Measurements from ENCODE around the gene PFKP.
A peak's percentile ranks its signal among the peaks of the same experiment; 100 is the strongest.

PFKP gene

DNA sequence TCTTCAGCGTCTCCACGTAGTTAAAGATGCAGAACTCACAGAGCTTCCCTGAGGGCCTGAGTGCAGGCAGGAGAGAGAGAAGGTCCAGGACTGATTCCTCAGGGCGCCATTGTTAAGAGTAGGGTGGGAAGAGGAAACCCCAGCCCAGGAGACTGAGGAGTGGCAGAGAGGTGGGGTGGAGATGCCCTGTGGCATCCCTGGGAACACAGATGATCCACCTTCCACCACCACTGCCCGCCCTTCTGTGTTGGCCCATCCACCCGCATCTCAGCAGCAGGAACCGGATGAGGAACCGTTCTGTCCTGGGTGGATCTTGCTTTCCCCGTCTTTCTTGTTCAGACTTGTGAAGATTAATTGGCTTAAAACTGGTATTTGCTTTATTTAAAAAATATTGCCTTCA lies 48.3 kb downstream of the PFKP start:
- DNase-seq (ENCODE audit: low spot score): no peak

DNA sequence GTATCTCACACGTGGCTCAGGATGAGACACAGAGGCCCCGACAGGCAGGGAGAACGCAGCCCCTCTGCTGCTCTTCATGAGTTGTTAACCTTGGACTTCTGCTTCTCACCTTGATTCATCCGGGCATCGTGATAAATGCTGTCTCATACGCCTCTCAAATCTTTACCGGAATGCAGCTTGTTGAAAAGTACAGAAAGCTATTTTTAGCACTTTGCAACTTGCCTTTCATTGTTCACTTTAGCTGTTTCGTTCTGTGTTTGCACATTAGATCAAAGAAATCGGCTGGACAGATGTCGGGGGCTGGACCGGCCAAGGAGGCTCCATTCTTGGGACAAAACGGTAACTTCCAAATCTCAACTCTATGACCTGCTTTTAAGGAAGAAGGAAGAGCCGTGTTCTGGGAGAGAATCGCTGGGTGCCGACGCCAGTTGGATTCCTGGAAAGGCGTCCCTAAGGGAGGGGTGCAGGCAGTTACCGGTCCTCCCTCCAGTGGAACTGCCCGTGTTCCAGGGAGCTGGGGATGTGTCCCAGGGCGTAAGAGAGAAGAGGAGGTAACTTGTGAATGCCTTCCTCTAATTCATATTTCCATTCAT lies 49.3 kb downstream of the PFKP start:
- no peak for DNase-seq (ENCODE audit: low spot score)

DNA sequence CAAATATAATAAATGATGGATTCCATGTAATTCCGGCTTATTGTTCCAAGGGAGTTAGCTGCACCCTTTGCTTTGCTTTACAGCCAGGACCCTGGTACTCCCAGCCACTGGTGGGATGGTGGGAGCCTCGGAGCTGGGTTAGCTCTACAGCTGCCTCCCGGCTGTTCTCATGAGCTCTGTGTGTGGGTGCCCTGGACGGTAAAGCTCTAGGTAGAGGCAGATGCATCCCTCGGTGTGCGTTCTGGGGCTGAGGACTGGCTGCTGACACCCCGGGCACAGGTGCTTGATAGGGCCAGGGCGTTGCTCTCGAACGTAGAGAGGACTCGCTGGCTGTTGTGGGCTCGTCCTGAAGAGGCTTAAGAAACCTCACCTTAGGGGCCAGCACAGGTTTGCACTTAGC lies 50.1 kb downstream of the PFKP start:
- DNase-seq (ENCODE audit: low spot score): no peak

DNA sequence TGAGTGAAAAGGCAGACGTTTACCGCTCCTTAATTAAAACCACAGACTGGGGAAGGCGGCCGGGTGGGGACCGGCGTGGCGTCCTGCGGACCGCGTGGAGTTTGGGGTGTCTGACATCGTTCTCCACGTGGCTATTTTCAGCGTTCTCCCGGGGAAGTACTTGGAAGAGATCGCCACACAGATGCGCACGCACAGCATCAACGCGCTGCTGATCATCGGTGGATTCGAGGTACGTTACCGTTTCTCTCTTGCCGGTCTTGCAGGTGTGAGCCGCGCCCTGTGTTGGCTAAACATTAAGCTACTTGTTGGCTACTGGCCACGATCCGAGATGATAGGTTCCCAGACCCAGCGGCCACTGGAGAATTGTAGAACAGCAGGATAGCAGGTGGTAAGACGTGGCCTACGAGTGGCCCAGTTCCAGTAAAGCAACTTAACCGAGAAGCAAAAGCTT lies 51.3 kb downstream of the PFKP start:
- no peak for DNase-seq (ENCODE audit: low spot score)

DNA sequence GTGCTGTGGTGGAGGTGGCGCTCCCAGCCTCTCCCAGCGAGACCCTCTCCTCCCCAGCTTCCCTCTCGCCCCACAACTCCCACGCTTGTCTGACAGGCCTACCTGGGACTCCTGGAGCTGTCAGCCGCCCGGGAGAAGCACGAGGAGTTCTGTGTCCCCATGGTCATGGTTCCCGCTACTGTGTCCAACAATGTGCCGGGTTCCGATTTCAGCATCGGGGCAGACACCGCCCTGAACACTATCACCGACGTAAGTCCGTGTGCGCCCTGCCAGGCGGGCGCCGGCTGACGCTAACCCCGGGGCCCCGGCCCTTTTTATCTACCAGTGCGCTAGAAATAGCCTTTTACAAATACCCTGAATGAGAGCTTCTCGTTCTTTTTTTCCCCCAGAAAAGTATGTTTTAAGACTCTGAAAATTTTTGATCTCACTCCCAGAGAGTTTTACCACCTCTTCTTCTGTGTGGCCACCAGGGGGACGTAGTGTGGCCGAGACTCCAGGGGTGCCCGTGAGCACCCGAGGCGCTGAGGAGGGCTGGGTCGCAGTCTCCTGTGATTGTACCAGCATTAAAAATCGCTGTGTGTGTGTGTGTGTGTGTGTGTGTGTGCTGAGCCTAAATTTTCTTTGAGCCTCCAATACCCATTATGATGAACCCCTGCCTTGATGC lies 52.6 kb downstream of the PFKP start:
- no peak for DNase-seq (ENCODE audit: low spot score)

DNA sequence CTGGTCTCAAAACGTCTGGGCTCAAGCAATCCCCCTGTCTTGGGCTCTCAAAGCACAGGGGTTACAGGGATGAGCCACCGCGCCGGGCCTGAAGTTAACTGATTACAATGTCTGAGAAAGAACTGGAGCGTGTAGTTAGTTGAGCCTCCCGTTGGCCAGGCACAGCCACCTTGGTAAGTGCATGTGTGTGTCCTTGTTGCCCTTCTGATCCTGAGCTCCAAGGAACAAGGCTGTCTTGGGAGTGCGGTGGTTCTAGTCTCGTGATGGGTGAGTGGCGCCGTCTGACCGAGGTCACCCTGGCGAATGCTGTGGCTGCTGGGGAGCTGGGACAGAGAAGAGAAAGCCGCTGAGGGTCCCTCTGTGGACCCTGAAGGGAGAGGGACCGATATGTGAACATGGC lies 54.7 kb downstream of the PFKP start:
- no peak for DNase-seq (ENCODE audit: low spot score)

DNA sequence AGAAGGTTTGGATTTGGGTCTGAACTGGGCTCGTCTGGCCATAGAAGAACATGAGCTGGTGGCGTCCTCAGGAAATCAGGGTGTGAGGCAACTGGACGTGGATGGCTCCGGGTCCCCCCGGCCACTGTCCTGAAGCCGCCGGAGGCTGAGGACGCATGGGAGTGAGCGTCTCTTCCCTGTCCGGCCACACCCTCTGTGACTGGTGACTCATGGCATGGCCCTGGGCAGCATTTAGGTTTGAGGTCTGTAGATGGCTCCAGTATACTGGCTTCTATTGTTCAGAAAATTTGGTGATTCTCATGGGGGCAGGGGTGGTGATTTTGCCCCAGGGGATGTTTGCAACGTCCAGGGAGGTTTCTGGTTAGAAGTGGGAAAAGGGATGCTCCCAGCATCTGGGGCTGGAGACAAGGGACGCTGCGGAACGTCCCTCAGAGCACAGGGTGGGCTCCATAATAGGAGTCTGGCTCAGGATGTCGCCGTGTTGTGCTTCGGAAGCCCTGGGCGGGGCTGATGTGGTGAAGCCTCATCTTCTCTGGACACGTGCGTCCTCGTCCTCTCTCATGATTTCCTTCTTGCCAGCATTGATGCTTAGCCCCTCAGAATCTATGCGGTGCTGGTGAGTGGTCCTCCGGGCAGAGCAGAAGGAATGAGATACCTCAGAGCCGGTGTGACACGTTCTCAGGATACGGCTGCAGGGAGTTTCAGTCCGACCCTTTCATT lies 55.3 kb downstream of the PFKP start:
- no peak for DNase-seq (ENCODE audit: low spot score)

DNA sequence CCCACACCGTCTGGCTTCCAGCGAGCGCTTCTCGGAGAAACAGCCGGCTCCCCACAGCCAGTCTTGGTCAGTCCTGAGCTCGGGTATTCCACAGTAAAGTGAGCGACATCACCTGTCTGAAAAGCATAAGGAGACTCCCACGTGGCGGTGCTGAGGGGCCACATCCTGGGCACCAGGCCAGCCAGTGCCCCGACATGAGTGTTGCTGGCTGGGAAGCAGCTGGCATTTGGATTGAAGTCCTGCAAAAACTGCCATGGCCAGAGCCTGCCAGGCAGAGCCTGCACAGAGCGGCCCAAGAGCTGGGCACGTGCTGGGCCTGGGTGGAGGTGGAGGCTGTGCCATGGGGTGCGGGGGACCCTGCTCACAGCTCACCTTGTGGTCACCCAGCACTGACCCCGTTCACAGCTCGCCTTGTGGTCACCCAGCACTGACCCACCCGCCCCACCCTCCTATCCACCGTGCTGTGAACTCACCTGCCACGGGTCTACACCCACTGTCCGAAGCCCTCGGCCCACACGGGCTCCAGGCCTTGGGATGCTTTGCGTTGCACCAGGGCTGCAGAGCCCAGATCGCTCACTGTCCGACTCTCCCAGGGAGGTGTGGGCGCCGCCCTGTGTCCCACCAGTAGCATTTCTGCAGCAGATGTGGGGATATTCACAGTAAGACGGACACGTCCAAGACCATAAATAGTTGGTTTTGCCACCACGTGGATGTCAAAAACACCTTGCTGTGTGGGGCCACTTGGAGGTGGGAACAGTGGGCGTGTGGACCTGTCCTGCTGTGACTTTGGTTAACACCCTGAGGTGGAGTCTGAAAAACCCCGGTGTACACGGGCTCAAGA lies 56.4 kb downstream of the PFKP start:
- no peak for DNase-seq (ENCODE audit: low spot score)

DNA sequence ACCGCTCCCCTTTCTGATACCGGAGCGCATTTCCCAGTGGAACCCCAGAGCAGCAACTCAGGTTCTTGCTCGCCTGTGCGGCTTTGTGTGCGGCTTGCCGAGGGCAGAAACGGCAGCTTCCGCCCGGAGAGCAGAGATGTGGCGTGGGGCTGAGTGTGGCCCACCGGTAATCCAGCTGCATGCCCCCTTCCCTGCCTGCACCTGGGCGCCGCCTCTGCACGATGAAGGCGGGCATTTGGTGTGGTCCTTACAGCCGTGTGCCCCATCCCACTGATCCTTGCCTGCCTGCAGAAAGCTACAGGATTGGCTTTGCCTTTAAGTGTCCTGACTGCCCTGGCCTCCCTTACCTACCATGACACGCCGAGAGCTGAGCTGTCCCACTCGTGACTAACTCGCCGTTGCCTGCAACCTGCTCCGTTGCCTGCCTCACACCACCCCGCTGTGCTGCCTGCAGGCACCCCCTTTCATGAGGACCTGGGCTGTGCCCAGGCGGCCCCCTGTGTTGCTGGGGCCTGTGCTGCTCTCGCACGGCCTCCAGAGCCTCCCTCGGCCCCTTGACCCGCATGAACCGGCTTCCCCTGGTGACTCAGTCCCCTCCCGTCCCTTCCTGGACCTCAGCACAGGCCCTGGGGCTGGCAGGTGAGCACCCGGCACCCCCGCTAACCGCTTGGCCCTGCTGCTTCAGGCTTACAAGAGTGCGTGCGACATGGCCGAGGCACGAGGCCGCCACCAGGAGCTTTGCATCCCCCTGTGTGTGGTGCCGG lies 57.2 kb downstream of the PFKP start:
- DNase-seq (ENCODE audit: low spot score): no peak

DNA sequence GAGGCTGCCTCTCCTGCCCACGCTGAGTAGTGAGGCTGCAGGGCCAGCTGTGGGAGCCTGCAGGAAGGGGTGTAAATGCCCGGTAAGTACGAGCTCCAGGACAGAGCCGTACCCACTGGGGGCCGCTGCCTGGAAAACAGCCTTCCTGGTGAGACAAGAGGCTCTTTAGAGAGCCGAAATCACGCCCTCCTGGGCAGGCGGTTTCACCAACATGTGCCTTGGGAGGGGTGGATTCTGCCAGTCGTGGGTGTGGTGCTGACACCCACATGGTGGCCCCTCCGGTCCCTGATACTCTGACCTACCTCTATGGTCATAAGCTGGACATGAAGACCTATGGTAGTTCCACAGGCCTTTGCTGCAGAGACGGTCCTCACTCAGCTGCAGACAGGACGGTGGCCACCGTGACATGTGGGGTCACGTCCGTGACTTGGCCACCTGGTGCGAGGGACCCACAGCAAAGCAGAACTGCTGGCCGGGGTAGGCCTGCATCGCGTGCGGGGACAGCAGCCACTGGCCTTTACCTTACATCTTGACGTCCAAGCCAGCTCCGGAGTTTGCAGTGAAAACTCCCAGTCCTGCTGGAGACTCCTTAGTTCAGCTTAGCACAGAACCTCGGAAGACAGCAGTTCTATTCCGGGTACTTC lies 58.3 kb downstream of the PFKP start:
- DNase-seq (ENCODE audit: low spot score): no peak

DNA sequence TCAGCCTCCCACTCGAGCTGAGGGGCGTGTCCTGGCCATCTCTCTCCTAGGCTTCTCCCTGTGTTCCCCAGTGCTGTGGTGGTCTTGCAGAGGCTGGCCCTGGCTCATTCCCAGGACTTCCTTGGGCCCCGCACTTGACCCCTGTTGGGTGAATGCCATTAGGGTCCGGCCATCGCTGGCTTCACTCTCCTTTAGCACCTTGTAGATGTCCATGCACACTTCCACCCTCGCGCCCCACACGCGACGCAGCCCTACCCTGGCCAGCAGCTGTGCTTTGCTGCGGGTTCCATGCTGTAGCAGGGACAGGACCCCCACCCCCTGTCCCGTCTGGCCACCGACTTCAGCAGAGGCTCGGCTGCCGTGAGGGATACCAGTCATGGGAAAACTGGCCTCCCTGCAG lies 58.9 kb downstream of the PFKP start:
- no peak for DNase-seq (ENCODE audit: low spot score)

DNA sequence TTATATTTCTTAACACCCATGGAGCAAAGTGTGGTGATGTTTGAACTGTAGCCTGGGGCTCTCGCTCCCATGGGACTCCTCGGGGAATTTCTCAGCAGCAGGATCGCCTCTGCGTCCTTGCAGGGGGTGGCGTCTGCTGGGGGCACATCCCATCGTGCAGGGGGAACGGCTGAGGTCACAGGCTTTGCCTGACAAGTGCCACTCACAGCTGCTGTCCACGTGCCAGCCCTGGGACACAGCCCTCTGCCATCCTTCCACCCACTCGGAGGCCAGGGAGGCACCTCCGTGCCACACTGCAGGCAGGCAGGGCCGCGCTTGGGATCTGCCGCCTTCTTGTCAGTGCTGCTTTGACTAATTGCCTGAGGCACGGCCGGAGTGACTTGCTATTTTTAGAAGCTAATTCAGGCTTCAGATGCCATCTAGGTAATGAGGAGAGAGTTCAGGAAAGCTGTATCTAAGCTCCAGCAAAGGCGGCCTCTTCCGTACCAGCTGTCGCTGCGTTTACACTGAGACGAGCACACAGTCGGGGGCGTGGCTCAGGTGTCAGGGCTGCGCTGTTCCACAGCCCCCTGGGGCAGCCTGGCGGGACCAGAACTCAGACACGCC lies 59.5 kb downstream of the PFKP start:
- peak; percentile 86 for DNase-seq (ENCODE audit: low spot score)

DNA sequence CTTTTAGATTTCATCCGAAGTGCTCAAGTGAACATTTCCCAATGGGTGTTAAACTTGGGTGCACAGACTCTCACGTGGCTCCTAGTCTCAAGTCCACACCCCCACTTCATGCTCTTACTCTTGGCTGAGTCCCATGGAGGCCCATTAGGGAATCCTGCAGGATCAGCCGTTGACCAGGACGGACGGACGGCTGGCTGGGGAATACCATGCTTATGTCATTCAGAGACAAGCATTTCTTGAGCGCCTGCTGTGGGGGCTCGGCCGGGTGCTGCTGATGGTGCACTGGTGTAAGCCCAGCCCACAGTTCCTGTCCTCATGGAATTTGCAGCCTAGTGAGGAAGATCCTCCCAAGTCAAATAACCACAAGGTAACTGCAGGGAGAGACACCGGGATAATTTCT lies 60.6 kb downstream of the PFKP start:
- no peak for DNase-seq (ENCODE audit: low spot score)

DNA sequence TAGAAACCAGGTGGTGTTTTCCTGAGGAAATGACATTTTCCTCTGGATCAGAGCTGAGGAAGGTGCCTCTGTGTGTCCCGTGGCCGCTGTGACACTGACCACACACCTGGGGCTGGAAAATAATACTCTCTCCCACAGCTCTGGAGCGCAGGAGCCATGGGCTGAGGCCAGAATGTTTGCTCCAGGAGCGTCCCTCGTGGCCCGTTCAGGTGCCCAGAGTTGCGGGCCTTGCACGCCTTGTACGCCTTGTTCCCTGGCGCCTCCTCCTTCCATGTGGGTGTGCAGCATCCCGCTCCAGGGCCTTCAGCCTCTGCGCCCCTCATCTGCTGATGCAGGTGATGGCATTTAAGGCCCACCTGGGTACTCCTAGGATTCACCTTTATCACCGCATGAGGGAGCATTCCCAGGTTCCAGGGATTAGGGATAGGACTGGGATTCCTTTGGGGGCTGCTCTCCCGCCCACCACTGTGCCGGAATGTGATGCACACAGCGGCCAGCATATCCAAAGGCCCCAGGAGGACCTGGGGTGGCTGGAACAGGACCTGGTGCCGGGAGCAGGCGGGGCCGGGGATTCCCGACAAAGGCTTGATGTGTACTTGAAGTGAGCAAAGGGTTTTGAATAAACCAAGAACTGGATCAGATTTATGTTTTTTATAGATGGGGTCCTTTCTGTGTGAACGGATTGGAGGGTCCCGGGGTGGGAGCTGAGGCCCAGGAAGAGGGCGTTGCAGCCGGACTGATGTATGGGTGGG lies 61.2 kb downstream of the PFKP start:
- DNase-seq (ENCODE audit: low spot score): no peak

DNA sequence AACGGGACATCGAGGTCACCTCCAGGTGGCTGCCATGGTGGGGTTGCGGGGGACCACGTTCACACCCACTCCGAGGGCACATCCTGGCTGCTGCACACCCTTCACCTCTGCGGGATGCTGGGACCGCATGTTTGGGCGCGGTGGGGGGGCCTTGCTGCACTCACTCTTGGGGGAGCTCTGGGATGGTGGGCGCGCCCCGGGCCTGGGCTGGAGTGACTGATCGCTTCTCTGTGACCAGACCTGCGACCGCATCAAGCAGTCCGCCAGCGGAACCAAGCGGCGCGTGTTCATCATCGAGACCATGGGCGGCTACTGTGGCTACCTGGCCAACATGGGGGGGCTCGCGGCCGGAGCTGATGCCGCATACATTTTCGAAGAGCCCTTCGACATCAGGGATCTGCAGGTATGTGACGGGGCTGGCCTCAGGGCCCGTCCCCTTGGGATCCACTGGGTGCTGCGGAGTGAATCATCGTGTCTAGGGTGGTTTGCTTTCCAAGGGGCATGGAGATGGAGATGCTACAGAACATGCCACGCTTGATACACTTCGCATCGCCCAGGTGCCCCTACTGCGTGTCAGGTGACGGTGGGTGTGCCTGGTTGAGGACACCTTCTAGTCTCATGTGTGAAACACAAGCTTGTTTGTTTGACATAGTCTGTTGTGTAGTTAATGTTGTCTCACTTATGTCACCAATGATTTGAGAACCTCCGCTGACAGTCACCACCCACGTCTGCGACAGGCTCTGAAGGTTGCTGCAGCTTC lies 62.4 kb downstream of the PFKP start:
- no peak for DNase-seq (ENCODE audit: low spot score)

DNA sequence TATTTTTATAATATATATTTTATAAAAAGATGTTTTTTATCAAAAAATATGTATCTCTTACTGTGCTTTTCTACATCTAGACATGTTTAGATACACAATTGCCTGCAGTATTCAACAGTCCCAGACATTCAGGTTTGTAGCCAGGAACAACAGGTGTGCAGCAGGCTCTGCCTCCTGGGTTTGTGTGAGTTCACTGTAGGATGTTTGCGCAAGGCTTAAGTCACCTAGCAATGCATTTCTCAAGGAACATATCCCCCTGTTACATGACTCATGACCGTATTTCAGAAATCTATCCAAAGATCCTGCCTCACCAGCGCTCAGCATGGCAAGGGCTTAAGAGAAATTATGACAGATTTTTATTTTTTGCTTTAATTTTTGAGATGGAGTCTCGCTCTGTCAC lies 63.8 kb downstream of the PFKP start:
- DNase-seq (ENCODE audit: low spot score): no peak

DNA sequence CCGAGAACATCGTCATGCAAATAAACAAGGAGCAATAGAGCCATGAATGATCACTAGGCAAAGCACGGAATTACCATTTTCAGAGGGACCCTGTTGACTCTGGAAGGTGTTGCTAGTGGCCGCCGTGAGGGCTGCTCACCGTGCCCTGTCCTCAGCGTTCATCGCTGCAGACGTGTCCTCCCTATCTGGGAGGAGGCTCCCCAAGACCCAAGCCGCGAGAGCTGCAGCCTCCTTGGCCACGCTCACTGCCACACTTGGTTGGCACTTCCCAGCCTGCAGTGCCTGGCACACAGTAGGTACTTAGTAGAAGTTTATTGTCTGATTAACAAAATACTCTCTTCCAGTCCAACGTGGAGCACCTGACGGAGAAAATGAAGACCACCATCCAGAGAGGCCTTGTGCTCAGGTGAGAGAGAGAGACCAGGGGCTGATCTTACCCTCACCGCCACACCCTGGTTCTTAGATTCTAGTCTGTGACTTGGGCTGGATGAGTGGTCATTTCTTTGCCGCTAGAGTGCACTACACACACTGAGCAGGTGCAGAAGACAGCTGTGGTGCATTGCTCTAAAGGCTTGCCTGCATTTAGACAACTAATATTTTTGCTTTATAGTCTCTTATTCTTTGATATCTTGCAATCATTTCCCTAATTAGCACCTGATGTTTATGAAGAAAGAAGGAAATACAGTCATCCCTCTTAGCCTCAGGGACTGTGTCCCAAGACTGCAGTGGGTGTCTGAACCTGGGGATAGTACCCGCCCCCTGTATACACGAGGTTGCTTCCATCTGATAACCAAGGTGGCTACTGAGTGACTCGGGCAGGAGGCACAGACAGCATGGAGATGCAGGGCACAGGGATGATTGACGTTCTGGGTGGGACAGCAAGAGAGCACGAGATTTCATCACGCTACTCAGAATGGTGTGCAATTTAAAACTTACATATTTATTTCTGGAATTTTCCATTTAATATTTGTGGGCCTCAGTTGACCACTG lies 65.0 kb downstream of the PFKP start:
- DNase-seq (ENCODE audit: low spot score): no peak

DNA sequence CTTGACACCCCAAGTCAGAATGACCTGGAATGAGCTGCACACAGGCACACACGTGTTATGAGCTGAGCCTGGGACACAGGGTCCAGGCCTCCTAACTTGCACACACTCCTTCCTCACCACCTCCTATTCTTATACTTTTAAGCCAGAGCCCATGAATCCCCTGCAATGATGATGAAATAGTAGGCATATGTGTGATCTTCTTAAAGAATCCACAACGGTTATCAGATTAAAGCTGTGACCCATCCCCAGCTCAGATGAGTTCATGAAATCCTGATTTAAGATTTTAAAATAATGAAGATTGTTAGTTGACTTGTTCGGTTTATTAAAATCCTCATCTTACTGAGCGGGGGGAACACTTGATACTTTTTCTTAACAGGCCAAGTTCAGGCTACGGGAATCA lies 66.6 kb downstream of the PFKP start:
- no peak for DNase-seq (ENCODE audit: low spot score)

Data from SK-N-DZ (cell line).